ENCODE results near the gene PYHIN1.

The PYHIN1 gene

DNA sequence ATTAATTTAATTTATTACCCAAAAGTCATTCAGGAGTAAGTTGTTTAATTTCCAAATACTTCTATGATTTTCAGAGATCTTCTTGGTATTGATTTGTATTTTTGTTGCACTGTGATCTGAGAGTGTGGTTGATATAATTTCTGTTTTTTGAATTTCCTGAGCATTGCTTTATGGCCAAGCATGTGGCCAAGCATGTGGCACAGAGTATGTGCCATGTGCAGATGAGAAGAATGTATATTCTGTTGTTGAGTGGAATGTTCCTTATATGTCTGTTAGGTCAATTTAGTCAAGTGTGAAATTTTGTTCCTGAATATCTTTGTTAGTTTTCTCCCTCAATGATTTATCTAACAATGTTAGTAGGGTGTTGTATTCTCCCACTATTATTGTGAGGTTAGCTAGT lies 53.0 kb downstream of the PYHIN1 start:
- Histone ChIP-seq H3K79me2 (ENCODE audit: insufficient read depth, low read length) (no peaks in the 10 kb centered on the region), H3K4me3 (ENCODE audit: low read depth in 1 of 2, low read length in 2 of 2) (no peak overlapping the region), H4K20me1 (ENCODE audit: insufficient read depth, low read length) (no peaks in the 10 kb centered on the region), H3K4me2 (ENCODE audit: insufficient read depth, low read length) (no peak overlapping the region), H2AFZ (ENCODE audit: low read depth, low read length) (no peak overlapping the region), H3K27me3 (ENCODE audit: insufficient read depth, low read length, poor library complexity) (peaks cover 5% of the 10 kb centered on the region), H3K4me1 (ENCODE audit: insufficient read depth, low read length) (no peaks in the 10 kb centered on the region), H3K9ac (ENCODE audit: low read depth, low read length) (no peak overlapping the region), H3K36me3 (ENCODE audit: insufficient read depth, low read length) (no peaks in the 10 kb centered on the region), H3K27ac (ENCODE audit: low read length) (no peak overlapping the region), H3K9me3 (ENCODE audit: insufficient read depth, low read length, severe bottlenecking) (peaks cover 4% of the 10 kb centered on the region)
- ATAC-seq (ENCODE audit: insufficient read depth, low read depth) (no peak), DNase-seq (no peak)
- no peak for TF ChIP-seq EZH2 (IDR thresholded peaks at IDR 0.05; ENCODE audit: borderline replicate concordance, low read depth, low read length, severe bottlenecking)

GRCh38 chr1:158989424-158989823 lies 58.1 kb downstream of the PYHIN1 start:
- H3K79me2 ChIP-seq (ENCODE audit: insufficient read depth, low read length) = no peaks in the 10 kb centered on the region
- no peak for DNase-seq
- H3K9me3 ChIP-seq (ENCODE audit: insufficient read depth, low read length, severe bottlenecking) = no peaks in the 10 kb centered on the region
- no peaks in the 10 kb centered on the region for H3K36me3 ChIP-seq (ENCODE audit: insufficient read depth, low read length)
- H2AFZ ChIP-seq (ENCODE audit: low read depth, low read length) = no peak overlapping the region
- no peaks in the 10 kb centered on the region for H3K4me1 ChIP-seq (ENCODE audit: insufficient read depth, low read length)
- no peak overlapping the region for H3K9ac ChIP-seq (ENCODE audit: low read depth, low read length)
- H4K20me1 ChIP-seq (ENCODE audit: insufficient read depth, low read length) = no peaks in the 10 kb centered on the region
- no peak overlapping the region for H3K27ac ChIP-seq (ENCODE audit: low read length)
- peaks cover 5% of the 10 kb centered on the region for H3K27me3 ChIP-seq (ENCODE audit: insufficient read depth, low read length, poor library complexity)
- H3K4me2 ChIP-seq (ENCODE audit: insufficient read depth, low read length) = no peak overlapping the region
- H3K4me3 ChIP-seq (ENCODE audit: low read depth in 1 of 2, low read length in 2 of 2) = no peak overlapping the region
- TF ChIP-seq EZH2 (IDR thresholded peaks at IDR 0.05; ENCODE audit: borderline replicate concordance, low read depth, low read length, severe bottlenecking) = no peak
- TF ChIP-seq, protein P1, sequence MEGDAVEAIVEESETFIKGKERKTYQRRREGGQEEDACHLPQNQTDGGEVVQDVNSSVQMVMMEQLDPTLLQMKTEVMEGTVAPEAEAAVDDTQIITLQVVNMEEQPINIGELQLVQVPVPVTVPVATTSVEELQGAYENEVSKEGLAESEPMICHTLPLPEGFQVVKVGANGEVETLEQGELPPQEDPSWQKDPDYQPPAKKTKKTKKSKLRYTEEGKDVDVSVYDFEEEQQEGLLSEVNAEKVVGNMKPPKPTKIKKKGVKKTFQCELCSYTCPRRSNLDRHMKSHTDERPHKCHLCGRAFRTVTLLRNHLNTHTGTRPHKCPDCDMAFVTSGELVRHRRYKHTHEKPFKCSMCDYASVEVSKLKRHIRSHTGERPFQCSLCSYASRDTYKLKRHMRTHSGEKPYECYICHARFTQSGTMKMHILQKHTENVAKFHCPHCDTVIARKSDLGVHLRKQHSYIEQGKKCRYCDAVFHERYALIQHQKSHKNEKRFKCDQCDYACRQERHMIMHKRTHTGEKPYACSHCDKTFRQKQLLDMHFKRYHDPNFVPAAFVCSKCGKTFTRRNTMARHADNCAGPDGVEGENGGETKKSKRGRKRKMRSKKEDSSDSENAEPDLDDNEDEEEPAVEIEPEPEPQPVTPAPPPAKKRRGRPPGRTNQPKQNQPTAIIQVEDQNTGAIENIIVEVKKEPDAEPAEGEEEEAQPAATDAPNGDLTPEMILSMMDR (IDR thresholded peaks at IDR 0.05; ENCODE audit: borderline replicate concordance, extremely low read depth, low read length, poor library complexity, severe bottlenecking) = no peak
- ATAC-seq (ENCODE audit: insufficient read depth, low read depth) = no peak

GRCh38 chr1:158992787-158993312 lies 61.5 kb downstream of the PYHIN1 start:
- H3K9me3 ChIP-seq (ENCODE audit: insufficient read depth, low read length, severe bottlenecking) = no peaks in the 10 kb centered on the region
- ATAC-seq (ENCODE audit: insufficient read depth, low read depth) (no peak), DNase-seq (no peak)
- H2AFZ ChIP-seq (ENCODE audit: low read depth, low read length) = no peak overlapping the region
- TF ChIP-seq, protein P1 (IDR thresholded peaks at IDR 0.05; ENCODE audit: borderline replicate concordance, extremely low read depth, low read length, poor library complexity, severe bottlenecking) = no peak
- TF ChIP-seq EZH2 (IDR thresholded peaks at IDR 0.05; ENCODE audit: borderline replicate concordance, low read depth, low read length, severe bottlenecking) = no peak
- H3K4me2 ChIP-seq (ENCODE audit: insufficient read depth, low read length) = no peak overlapping the region
- H3K27ac ChIP-seq (ENCODE audit: low read length) = no peak overlapping the region
- no peaks in the 10 kb centered on the region for H3K79me2 ChIP-seq (ENCODE audit: insufficient read depth, low read length)
- H3K27me3 ChIP-seq (ENCODE audit: insufficient read depth, low read length, poor library complexity) = no peaks in the 10 kb centered on the region
- H4K20me1 ChIP-seq (ENCODE audit: insufficient read depth, low read length) = no peaks in the 10 kb centered on the region
- H3K36me3 ChIP-seq (ENCODE audit: insufficient read depth, low read length) = no peaks in the 10 kb centered on the region
- H3K4me3 ChIP-seq (ENCODE audit: low read depth in 1 of 2, low read length in 2 of 2) = no peak overlapping the region
- no peak overlapping the region for H3K9ac ChIP-seq (ENCODE audit: low read depth, low read length)
- H3K4me1 ChIP-seq (ENCODE audit: insufficient read depth, low read length) = no peaks in the 10 kb centered on the region

DNA sequence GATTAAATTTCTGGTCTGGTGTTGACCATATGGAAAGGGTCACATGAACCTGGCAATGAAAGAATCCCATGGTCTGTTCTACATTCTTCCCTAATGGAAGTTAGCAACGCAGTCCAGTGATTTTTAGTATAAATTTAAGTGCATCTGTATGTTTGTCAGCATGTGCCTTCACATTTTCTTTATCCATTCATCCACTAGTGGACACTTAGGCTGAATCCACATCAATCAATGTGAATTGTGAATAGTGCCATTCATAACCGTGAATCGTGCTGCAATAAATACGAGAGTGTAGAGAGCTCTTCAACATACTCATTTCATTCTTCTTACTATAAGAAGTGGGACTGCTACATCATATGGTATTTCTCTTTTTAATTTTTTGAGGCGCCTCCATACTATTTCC lies 65.6 kb downstream of the PYHIN1 start:
- H3K4me2 ChIP-seq (ENCODE audit: insufficient read depth, low read length) = no peak overlapping the region
- TF ChIP-seq EZH2 (IDR thresholded peaks at IDR 0.05; ENCODE audit: borderline replicate concordance, low read depth, low read length, severe bottlenecking) = no peak
- TF ChIP-seq, protein P1 (IDR thresholded peaks at IDR 0.05; ENCODE audit: borderline replicate concordance, extremely low read depth, low read length, poor library complexity, severe bottlenecking) = no peak
- no peaks in the 10 kb centered on the region for H3K79me2 ChIP-seq (ENCODE audit: insufficient read depth, low read length)
- no peaks in the 10 kb centered on the region for H3K27me3 ChIP-seq (ENCODE audit: insufficient read depth, low read length, poor library complexity)
- no peak overlapping the region for H2AFZ ChIP-seq (ENCODE audit: low read depth, low read length)
- H3K36me3 ChIP-seq (ENCODE audit: insufficient read depth, low read length) = no peaks in the 10 kb centered on the region
- no peaks in the 10 kb centered on the region for H4K20me1 ChIP-seq (ENCODE audit: insufficient read depth, low read length)
- ATAC-seq (ENCODE audit: insufficient read depth, low read depth) (no peak), DNase-seq (no peak)
- H3K4me3 ChIP-seq (ENCODE audit: low read depth in 1 of 2, low read length in 2 of 2) = no peak overlapping the region
- no peak overlapping the region for H3K27ac ChIP-seq (ENCODE audit: low read length)
- H3K4me1 ChIP-seq (ENCODE audit: insufficient read depth, low read length) = peaks cover 6% of the 10 kb centered on the region
- no peak overlapping the region for H3K9ac ChIP-seq (ENCODE audit: low read depth, low read length)
- no peaks in the 10 kb centered on the region for H3K9me3 ChIP-seq (ENCODE audit: insufficient read depth, low read length, severe bottlenecking)
